Subcutaneous adipose tissue (tissue), 4 donors: Measurements from ENCODE around the gene PRKAG2. TPM values are rescaled to one million over a fixed set of nuclear protein-coding genes. Genes with fewer than 3 reads are reported as not detected.

ENCODE experiments used
- CTCF ChIP-seq: fragments of 450-650 bp; IDR thresholded peaks from one replicate; pipeline ENCODE4 v1.5.1; 2016; ENCODE audit warnings: low read depth, mild to moderate bottlenecking, control low read depth, antibody characterized with exemption, moderate library complexity
- total RNA-seq, 4 donors: library from RNA; depleted of rRNA; stranded (reverse); fragments of >200 nt; gene quantifications; one replicate each; pipeline ENCODE4 v1.1.0, GENCODE V29; 2016

Gene PRKAG2
- total RNA-seq, 4 donors from 2014 or later: 47.1 to 77.6 (median 67.6) TPM

- TF ChIP-seq CTCF: no peak
Measured at GRCh38 chr7:151882734-151883133, 5.8 kb upstream of the PRKAG2 start.

DNA sequence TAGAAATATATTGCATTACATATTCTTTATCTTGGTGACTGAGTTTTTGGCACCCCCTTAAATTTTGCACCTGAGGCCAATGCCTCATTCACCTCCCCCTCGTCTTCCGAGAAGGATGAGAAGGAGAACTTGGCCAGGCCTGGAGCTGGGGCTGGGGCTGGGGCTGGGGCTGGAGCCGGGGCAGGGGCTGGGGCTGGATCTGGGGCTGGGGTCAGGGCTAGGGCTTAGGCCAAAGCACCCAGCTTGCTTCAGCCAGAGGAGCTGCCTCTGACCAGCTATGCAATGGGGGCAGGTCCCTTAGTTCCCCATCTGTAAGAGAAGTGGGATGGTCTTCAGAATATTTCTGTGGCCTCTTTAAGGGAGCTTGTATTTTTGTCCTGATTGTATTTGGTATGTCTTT lies 3.8 kb upstream of the PRKAG2 start:
- no peak for TF ChIP-seq CTCF

DNA sequence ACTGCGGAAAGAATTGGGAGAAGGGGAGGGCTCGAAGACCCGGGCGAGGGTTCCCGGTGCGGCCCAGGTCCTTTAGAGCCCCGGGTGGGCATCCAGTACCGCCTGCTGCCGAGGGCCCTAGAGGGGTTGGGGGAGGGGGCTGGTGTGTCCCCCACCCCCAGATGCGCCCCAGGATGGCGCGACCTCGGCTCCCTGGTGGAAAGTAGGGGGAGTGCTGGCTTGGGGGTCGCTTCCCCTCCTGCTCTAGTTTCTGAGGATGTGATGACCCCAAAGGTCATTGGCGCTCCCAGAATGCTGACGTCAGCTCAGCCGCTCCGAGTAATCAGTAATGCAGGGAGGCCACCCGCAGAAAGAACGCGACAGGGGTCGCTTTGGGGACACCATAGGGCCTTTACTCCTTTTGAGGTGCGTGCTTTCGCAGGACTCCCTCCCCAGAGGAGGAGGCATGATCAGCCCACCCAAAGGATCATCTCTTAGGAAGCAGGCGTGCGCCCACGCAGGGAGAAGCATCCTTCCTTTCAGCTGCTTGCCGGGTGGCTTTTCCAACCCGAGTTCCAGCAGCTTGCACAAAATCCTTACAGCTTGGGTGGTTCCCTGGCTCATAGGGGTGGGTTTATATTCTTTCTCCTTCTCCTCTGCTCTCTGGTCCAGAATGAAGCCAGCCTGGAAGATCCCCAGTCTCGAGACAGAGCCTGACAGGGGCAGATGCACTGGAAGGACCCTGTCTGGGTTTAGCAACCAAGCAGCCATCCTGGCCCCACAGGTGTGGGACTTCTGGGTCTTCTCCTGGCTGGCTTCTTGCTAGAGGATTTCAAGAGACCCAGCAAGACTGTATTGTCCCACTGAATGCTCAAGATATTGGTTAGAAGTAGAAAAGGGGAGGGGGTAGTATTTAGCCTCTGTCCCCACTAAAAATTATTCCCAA lies 1.3 kb upstream of the PRKAG2 start:
- TF ChIP-seq CTCF: no peak

- TF ChIP-seq CTCF: no peak
Measured at GRCh38 chr7:151875942-151876898, 695 bp downstream of the PRKAG2 start.

GRCh38 chr7:151873402-151873965 lies 3.4 kb downstream of the PRKAG2 start:
- TF ChIP-seq CTCF: no peak

DNA sequence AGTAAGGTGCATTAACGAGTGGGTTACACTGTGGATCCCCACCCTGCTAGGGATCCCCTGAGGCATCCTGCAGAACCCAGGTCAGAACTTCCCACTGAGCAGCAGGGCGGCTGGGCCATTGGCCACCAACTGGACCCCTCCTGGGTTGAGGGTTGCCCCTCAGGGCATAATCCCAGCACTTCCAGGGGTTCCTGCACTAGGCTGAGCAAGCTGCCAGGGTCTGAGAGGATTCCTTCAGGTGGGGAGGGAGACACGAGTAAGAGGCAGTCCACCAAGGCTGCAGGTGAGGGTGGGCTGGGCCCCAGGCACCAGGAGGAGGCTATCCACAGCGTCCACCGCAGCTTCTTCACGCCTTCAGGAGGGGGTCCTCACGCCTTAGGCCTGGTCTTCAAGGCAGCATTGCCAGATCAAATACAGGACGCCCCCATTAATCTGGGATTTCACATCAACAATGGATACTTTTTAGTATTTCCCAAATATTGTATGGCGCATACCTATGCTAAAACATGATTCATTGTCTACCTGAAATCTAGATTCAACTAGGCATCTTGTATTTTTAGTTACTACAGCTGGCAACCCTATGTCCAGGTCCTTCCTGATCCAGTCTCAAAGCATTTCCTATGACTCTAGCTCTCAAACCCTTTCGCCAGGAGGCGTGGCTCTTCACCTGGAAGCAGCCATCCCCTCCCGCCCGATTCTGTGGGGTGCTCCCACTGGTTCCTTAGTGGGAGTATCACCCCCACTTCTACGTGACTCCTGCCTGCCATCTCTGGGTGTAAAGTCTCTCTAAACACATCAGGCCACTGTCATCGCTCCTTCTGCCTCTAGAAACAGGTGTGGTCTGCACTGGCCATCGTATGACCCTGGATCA lies 4.1 kb downstream of the PRKAG2 start:
- TF ChIP-seq CTCF: no peak
